Breast epithelium (tissue), 3 donors: ENCODE data around the gene GFRA1.

ENCODE experiments used
- CTCF ChIP-seq, 3 donors: fragments of 450-650 bp; IDR thresholded peaks; one replicate each; pipeline ENCODE4 v1.5.1; 2016 to 2017; ENCODE audit warnings: antibody characterized with exemption in 3 of 3, mild to moderate bottlenecking in 3 of 3, moderate library complexity in 3 of 3
- POLR2A ChIP-seq: fragments of 450-650 bp; IDR thresholded peaks from one replicate; pipeline ENCODE4 v1.6.1; 2016; ENCODE audit warnings: antibody characterized with exemption, mild to moderate bottlenecking, moderate library complexity
- POLR2AphosphoS5 ChIP-seq, 3 donors: sonication (generic); formaldehyde crosslinking; IDR thresholded peaks; one replicate each; pipeline ENCODE4 v1.6.1; 2017; ENCODE audit warnings: antibody characterized with exemption in 3 of 3

GRCh38 chr10:116130006-116130405 is 143.0 kb downstream of the GFRA1 start:
- TF ChIP-seq POLR2A (no peak), CTCF (IDR thresholded peaks at IDR 0.05) (no peak), POLR2AphosphoS5 (IDR thresholded peaks at IDR 0.05) (no peak)
